ENCODE results near the gene DENND4A. TPM values are rescaled to one million over a fixed set of nuclear protein-coding genes. Genes with fewer than 3 reads are reported as not detected.

Gene DENND4A
- total and polyA plus RNA-seq, 9 of the 15 experiments (the other 6 are each of a cell fraction or from before 2014, with no cell fraction given), result 6.8 to 32.3 (median 19.9) TPM

GRCh38 chr15:65828585-65828984 lies 36.5 kb upstream of the DENND4A start:
- no peaks in the 10 kb centered on the region for H3K9me1 ChIP-seq (ENCODE audit: control insufficient read depth, insufficient read depth, low read length)
- H3K79me2 ChIP-seq (ENCODE audit: control insufficient read depth, insufficient read depth, low read length), result no peaks in the 10 kb centered on the region
- TF ChIP-seq FOXA3 (CRISPR knock-in tag; conservative IDR thresholded peaks at IDR 0.05 in 1 of 2, IDR thresholded peaks at IDR 0.05 in 1 of 2) (no peak), CBX5 (IDR thresholded peaks at IDR 0.05; ENCODE audit: borderline replicate concordance, low read depth) (no peak), MXD1 (CRISPR knock-in tag; IDR thresholded peaks at IDR 0.05; ENCODE audit: borderline replicate concordance, poor library complexity, severe bottlenecking) (no peak), BRCA1 (IDR thresholded peaks at IDR 0.05) (no peak), BRCA1 (CRISPR knock-in tag; IDR thresholded peaks at IDR 0.05) (no peak), MEIS2 (IDR thresholded peaks at IDR 0.05; ENCODE audit: partially characterized antibody) (peak; percentile 15), HMG20A (CRISPR knock-in tag; conservative IDR thresholded peaks at IDR 0.05) (no peak), ETV1 (tag; conservative IDR thresholded peaks at IDR 0.05; ENCODE audit: low read depth) (peak; percentile 46; the same call in 1 of the 2 replicates), ADNP (tag; IDR thresholded peaks at IDR 0.05) (no peak), GABPA (tag; conservative IDR thresholded peaks at IDR 0.05; ENCODE audit: low read depth) (0 out of 2 replicates have a peak, but pooled peaks have one; percentile 33), JUND (IDR thresholded peaks at IDR 0.05; ENCODE audit: borderline replicate concordance, low read depth, low read length) (0 out of 2 replicates have a peak, but pooled peaks have one; percentile 9), JUND (tag; IDR thresholded peaks at IDR 0.05; ENCODE audit: borderline replicate concordance, low read depth, low read length) (no peak), ZNF384 (IDR thresholded peaks at IDR 0.05; ENCODE audit: low read depth, low read length) (no peak), ZNF696 (CRISPR knock-in tag; conservative IDR thresholded peaks at IDR 0.05) (no peak), GATAD2B (IDR thresholded peaks at IDR 0.05; ENCODE audit: borderline replicate concordance) (no peak), SMAD3 (CRISPR knock-in tag; conservative IDR thresholded peaks at IDR 0.05) (no peak), PKNOX1 (IDR thresholded peaks at IDR 0.05) (peak; percentile 42; the same call in 1 of the 2 replicates)
- H3K36me3 ChIP-seq (ENCODE audit: control insufficient read depth, insufficient read depth, low read length), result no peaks in the 10 kb centered on the region
- FAIRE-seq (no peak), DNase-seq (ENCODE audit: extremely low read depth in 1 of 4, low spot score in 3 of 4) (no peak), ATAC-seq (no peak)
- POLR2A ChIA-PET, result no interaction called here
- H2AFZ ChIP-seq (ENCODE audit: low read depth, low read length), result peak overlapping the region; percentile 56
- H3K9ac ChIP-seq (ENCODE audit: insufficient read depth in 1 of 2, low read depth in 2 of 2, low read length in 2 of 2), result no peak overlapping the region
- in situ Hi-C loops (cut with MboI), result no loop called here
- 51% methylated on average over 2 of the region's 2 CpGs for WGBS (ENCODE audit: insufficient coverage, low coverage, missing lambda C conversion rate)
- no TSS peak for BruUV-seq (replicated peaks)
- H3K4me3 ChIP-seq, result no peak overlapping the region
- H4K20me1 ChIP-seq (replicated peaks; ENCODE audit: control insufficient read depth, insufficient read depth, low read length), result no peaks in the 10 kb centered on the region
- H3K27me3 ChIP-seq (ENCODE audit: control insufficient read depth in 2 of 2, insufficient read depth in 2 of 2, low read length in 2 of 2), result no peaks in the 10 kb centered on the region
- CTCF ChIA-PET (ENCODE audit: low intra/inter-chr PET ratio), result no interaction called here
- no peaks in the 10 kb centered on the region for H3K9me3 ChIP-seq (replicated peaks; ENCODE audit: control insufficient read depth, insufficient read depth, low read depth, low read length)
- H3K4me2 ChIP-seq (ENCODE audit: insufficient read depth, low read length), result no peak overlapping the region
- H3K27ac ChIP-seq (ENCODE audit: extremely low read depth, low read depth, low read length), result no peak overlapping the region
- intact Hi-C loops (cut with micrococcal nuclease), result loop anchor here (2.0 kb wide), 1 partner anchor 52 kb away; no protein-coding TSS in a partner anchor
- peaks cover 9 to 30% of the 10 kb centered on the region in 2 experiments; a peak in 3 of 5 replicates for H3K4me1 ChIP-seq (replicated peaks in 1 of 2; ENCODE audit: control insufficient read depth in 2 of 2, insufficient read depth in 2 of 2, low read length in 2 of 2)
